Heart left ventricle (tissue), 16 donors: ENCODE data around the gene MISP. TPM values are rescaled to one million over a fixed set of nuclear protein-coding genes. Genes with fewer than 3 reads are reported as not detected.
A peak's percentile ranks its signal among the peaks of the same experiment; 100 is the strongest.

Source experiments
- ATAC-seq, 4 donors: fragments of 200-7000 bp; cut with Tn5 transposase; one replicate each; pipeline ENCODE4 v1.9.1; 2020 to 2022; ENCODE audit warnings: moderate library complexity in 4 of 4, mild to moderate bottlenecking in 3 of 4, moderate number of reproducible peaks in 1 of 4
- DNase-seq, 5 donors: peaks; one replicate each; pipeline ENCODE4 v3.0.0-alpha.2; 2020
- H3K27ac ChIP-seq, 12 donors: fragments of 200-600 bp; sonication (generic) in 4 of 12; one replicate each; pipeline versions ENCODE4 v1.5.0 to v1.8.0; 2016 to 2022; ENCODE audit warnings: mild to moderate bottlenecking in 2 of 12
- H3K27me3 ChIP-seq, 9 donors: fragments of 200-600 bp; sonication (generic) in 2 of 9; one replicate each; pipeline versions ENCODE4 v1.5.1 to v1.8.0; 2016 to 2022; ENCODE audit warnings: mild to moderate bottlenecking in 3 of 9
- H3K36me3 ChIP-seq, 9 donors: fragments of 200-600 bp; sonication (generic) in 2 of 9; one replicate each; pipeline versions ENCODE4 v1.5.0 to v1.8.0; 2018 to 2022; ENCODE audit warnings: mild to moderate bottlenecking in 2 of 9
- H3K4me1 ChIP-seq, 12 donors: fragments of 200-600 bp; sonication (generic) in 4 of 12; one replicate each; pipeline versions ENCODE4 v1.5.0 to v1.8.0; 2016 to 2022; ENCODE audit warnings: mild to moderate bottlenecking in 3 of 12
- H3K4me3 ChIP-seq, 12 donors: fragments of 200-600 bp; sonication (generic) in 4 of 12; one replicate each; pipeline versions ENCODE4 v1.5.0 to v1.8.0; 2017 to 2022; ENCODE audit warnings: mild to moderate bottlenecking in 9 of 12, moderate library complexity in 4 of 12
- H3K9me3 ChIP-seq, 12 donors: fragments of 200-600 bp; sonication (generic) in 4 of 12; one replicate each; pipeline versions ENCODE4 v1.5.0 to v1.8.0; 2016 to 2022; ENCODE audit warnings: mild to moderate bottlenecking in 1 of 12
- CTCF ChIP-seq, 12 donors: fragments of 200-600 bp; sonication (generic) in 4 of 12; IDR thresholded peaks; one replicate each; pipeline versions ENCODE4 v1.5.0 to v1.8.0; 2018 to 2022; ENCODE audit warnings: antibody characterized with exemption in 12 of 12, mild to moderate bottlenecking in 5 of 12
- POLR2A ChIP-seq, 2 donors: fragments of 450-650 bp; IDR thresholded peaks; one replicate each; pipeline ENCODE4 v1.6.1; 2017; ENCODE audit warnings: antibody characterized with exemption in 2 of 2, mild to moderate bottlenecking in 2 of 2, moderate library complexity in 2 of 2
- WGBS, 4 donors: extraction: QIAGEN DNeasy Blood & Tissue Kit in 2 of 4; methylation state at CpG; one replicate each; pipeline versions ENCODE4 v1.1.5 to v1.1.7; 2013 to 2018; 5-methylcytosine and 5-hydroxymethylcytosine counted together
- intact Hi-C, 10 donors: fragments of 100-400 bp; cut with DNase I; formaldehyde crosslinking; loops; one replicate each; pipeline versions ENCODE4 v1.11.1 to v1.14.2; 2022
- polyA plus RNA-seq, 2 donors: library from polyadenylated mRNA; stranded (reverse); fragments of 200-250 nt; gene quantifications; one replicate each; pipeline ENCODE4 v1.2.3, GENCODE V29; 2013
- total RNA-seq, 9 donors: library from RNA; depleted of rRNA in 2 of 9; stranded (reverse); fragments of >200 nt in 2 of 9; fragmentation: NEBNext Ultra II Directional in 3 of 9; extraction: Animal tissue kit (Norgen Biotek cat#: 25700) in 3 of 9; gene quantifications; one replicate each; pipeline versions ENCODE4 v1.1.0 to v1.2.4, GENCODE V29; 2016 to 2023
- donor health status: ischemic (EF 13 %, LVEDD 7.1; RV severe dilation, severe dysfunction).
- donor health status: healthy with polysubstance abuse.
- donor health status: DM: no; HTN: yes; CAD: no.
- donor health status: DM: no; HTN: no; CAD: no.
- donor health status: ischemic (EF 25% LVEDD 6.9; RV normal size, moderate dysfunction).
- donor health status: ischemic (EF 25% LVEDD 5.7; RV mildly dilated, moderate dysfunction).
- donor health status: healthy.
- donor health status: DM: yes; HTN: yes; CAD: no.
- donor health status: ischemic (EF 35%, LVEDD 5.7; RV mildly dilated, moderate dysfunction).
- donor health status: nonischemic (EF 11% LVEDD 7.7; RV severe dilation, severe dysfunction).
- donor health status: DM: yes; HTN: yes; CAD: no.
- donor health status: PGD.
- donor health status: ischemic (EF 29% LVEDD 5.4; RV normal size, mild dysfunction).
- donor health status: nonischemic (EF 23%, LVEDD 6.1; RV moderate dilation, normal function).

MISP gene
- total and polyA plus RNA-seq, 11 donors: 0.06 to 1.1 TPM; not detected in 9

DNA sequence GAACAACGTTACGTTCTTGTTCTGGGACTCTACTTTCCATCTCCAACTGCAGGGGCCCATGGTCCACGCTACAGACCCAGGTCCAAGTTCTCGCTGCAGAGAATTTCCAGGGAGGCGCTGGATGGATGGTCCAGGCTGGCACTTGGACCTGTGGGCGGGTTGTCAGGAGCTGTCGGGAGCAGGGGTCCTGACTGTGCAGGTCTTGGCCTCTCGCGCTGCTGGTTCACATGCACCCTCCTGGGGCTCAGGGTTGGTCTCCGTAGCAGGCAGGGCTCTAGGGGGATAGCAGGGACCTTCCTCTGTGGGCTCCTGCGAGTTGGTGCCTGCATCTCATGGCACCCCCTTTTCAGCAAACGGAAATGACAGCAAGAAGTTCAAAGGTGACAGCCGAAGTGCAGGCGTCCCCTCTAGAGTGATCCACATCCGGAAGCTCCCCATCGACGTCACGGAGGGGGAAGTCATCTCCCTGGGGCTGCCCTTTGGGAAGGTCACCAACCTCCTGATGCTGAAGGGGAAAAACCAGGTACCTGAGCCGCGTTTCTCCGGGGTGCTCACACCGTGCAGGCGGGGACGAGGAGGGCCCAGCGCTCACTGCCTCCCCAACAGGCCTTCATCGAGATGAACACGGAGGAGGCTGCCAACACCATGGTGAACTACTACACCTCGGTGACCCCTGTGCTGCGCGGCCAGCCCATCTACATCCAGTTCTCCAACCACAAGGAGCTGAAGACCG, 52.9 kb downstream of the MISP start:
- peak overlapping the region in 2 of 12 donors; percentile 9 to 91 for H3K27ac ChIP-seq
- intact Hi-C loops: no loop called here
- H3K4me3 ChIP-seq: no peak overlapping the region
- TF ChIP-seq POLR2A (IDR thresholded peaks at IDR 0.05): no peak
- TF ChIP-seq CTCF (IDR thresholded peaks at IDR 0.05): no peak
- 66 to 75% (median 70%) methylated on average over 11 to 31 of the region's 31 CpGs for WGBS, 4 donors
- ATAC-seq (no peak), DNase-seq (peak in 2 of 5 donors; percentile 21 to 23)
- H3K9me3 ChIP-seq: no peaks in the 10 kb centered on the region
- H3K36me3 ChIP-seq: peaks cover 15 to 95% (median 62%) of the 10 kb centered on the region in 9 donors
- H3K27me3 ChIP-seq: no peaks in the 10 kb centered on the region
- H3K4me1 ChIP-seq: peaks cover 26 to 69% (median 55%) of the 10 kb centered on the region in 12 donors

DNA sequence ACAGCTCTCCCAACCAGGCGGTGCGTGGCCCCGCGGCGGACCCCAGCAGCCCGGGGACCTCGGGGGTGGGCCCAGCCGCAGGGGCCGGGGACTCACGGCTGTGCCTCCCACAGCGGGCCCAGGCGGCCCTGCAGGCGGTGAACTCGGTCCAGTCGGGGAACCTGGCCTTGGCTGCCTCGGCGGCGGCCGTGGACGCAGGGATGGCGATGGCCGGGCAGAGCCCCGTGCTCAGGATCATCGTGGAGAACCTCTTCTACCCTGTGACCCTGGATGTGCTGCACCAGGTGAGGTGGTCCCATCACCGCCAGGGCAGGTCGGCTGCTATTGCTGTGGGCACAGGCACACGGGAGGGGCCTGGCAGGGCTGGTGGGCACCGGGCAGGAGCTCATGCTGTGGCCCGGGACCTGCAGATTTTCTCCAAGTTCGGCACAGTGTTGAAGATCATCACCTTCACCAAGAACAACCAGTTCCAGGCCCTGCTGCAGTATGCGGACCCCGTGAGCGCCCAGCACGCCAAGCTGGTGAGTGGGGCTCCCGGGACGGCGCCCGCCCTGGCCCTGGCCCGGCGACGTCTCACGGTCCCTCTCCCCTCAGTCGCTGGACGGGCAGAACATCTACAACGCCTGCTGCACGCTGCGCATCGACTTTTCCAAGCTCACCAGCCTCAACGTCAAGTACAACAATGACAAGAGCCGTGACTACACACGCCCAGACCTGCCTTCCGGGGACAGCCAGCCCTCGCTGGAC, 53.7 kb downstream of the MISP start:
- H3K9me3 ChIP-seq: no peaks in the 10 kb centered on the region
- TF ChIP-seq POLR2A (IDR thresholded peaks at IDR 0.05) (no peak), CTCF (IDR thresholded peaks at IDR 0.05) (no peak)
- no peak overlapping the region for H3K4me3 ChIP-seq
- H3K27me3 ChIP-seq: no peaks in the 10 kb centered on the region
- H3K4me1 ChIP-seq: peaks cover 23 to 61% (median 48%) of the 10 kb centered on the region in 12 donors
- no peak for ATAC-seq
- peak overlapping the region in 1 of 12 donors; percentile 9 for H3K27ac ChIP-seq
- peaks cover 15 to 97% (median 69%) of the 10 kb centered on the region in 9 donors for H3K36me3 ChIP-seq
- WGBS, 4 donors: 83 to 92% (median 89%) methylated on average over 14 to 53 of the region's 53 CpGs
- peak in 1 of 5 donors; percentile 16 for DNase-seq
- intact Hi-C loops: no loop called here

- Histone ChIP-seq H3K4me3 (no peak overlapping the region), H3K27me3 (no peaks in the 10 kb centered on the region), H3K27ac (no peak overlapping the region), H3K4me1 (peaks cover 22 to 56% (median 42%) of the 10 kb centered on the region in 12 donors), H3K9me3 (no peaks in the 10 kb centered on the region), H3K36me3 (peaks cover 15 to 98% (median 71%) of the 10 kb centered on the region in 9 donors)
- intact Hi-C loops: no loop called here
- ATAC-seq (no peak), DNase-seq (peak in 1 of 5 donors; percentile 17)
- whole genome bisulfite sequencing, 4 donors: 88 to 91% (median 90%) methylated on average over 20 to 33 of the region's 33 CpGs
- TF ChIP-seq CTCF (IDR thresholded peaks at IDR 0.05) (peak in 1 of 12 donors; percentile 46), POLR2A (IDR thresholded peaks at IDR 0.05) (no peak)
Observed at GRCh38 chr19:805166-805551, 54.2 kb downstream of the MISP start.
